HepG2 (cell line): ENCODE measurements around the gene CAPZB. TPM values are rescaled to one million over a fixed set of nuclear protein-coding genes. Genes with fewer than 3 reads are reported as not detected.

Experiments used
- FOXO4 ChIP-seq: sonication (generic); formaldehyde crosslinking; conservative IDR thresholded peaks from 2 replicates; pipeline ENCODE4 v1.8.1; 2023; ENCODE audit warnings: missing genetic modification reagents
- HNF4G ChIP-seq, 2 experiments: sonication (generic) in 1 of 2; formaldehyde crosslinking in 1 of 2; IDR thresholded peaks; 2 replicates each; pipeline versions ENCODE4 v1.4.0 to v1.6.1; 2011 to 2020; ENCODE audit warnings: borderline replicate concordance in 2 of 2, low read depth in 2 of 2, mild to moderate bottlenecking in 2 of 2, low read length in 1 of 2, missing genetic modification reagents in 1 of 2, moderate library complexity in 1 of 2
- MED1 ChIP-seq: sonication (generic); formaldehyde crosslinking; IDR thresholded peaks from 2 replicates; pipeline ENCODE4 v1.4.0; 2020; ENCODE audit warnings: missing genetic modification reagents
- PBX2 ChIP-seq: IDR thresholded peaks from 2 replicates; pipeline ENCODE4 v1.6.1; 2016; ENCODE audit warnings: control low read depth
- ZBTB20 ChIP-seq: sonication (generic); formaldehyde crosslinking; IDR thresholded peaks from 2 replicates; pipeline ENCODE4 v1.8.1; 2023; ENCODE audit warnings: missing genetic modification reagents, low read depth, mild to moderate bottlenecking, borderline replicate concordance
- ZNF292 ChIP-seq: sonication (generic); formaldehyde crosslinking; IDR thresholded peaks from 2 replicates; pipeline ENCODE4 v1.8.1; 2022; ENCODE audit warnings: mild to moderate bottlenecking, low read depth, missing genetic modification reagents, borderline replicate concordance
- ZNF3 ChIP-seq: IDR thresholded peaks from 2 replicates; pipeline ENCODE4 v1.7.0; 2017; ENCODE audit warnings: inconsistent platforms
- ZNF383 ChIP-seq: sonication (generic); formaldehyde crosslinking; IDR thresholded peaks from 2 replicates; pipeline ENCODE4 v1.4.0; 2020; ENCODE audit warnings: missing genetic modification reagents, mild to moderate bottlenecking, borderline replicate concordance
- ZNF574 ChIP-seq: sonication (generic); formaldehyde crosslinking; IDR thresholded peaks from 2 replicates; pipeline ENCODE4 v1.4.0; 2020; ENCODE audit warnings: missing genetic modification reagents
- ZNF644 ChIP-seq: IDR thresholded peaks from 2 replicates; pipeline ENCODE4 v1.6.1; 2016; ENCODE audit warnings: low read depth
- ZSCAN5A ChIP-seq: sonication (generic); formaldehyde crosslinking; IDR thresholded peaks from 2 replicates; pipeline ENCODE4 v1.8.0; 2022; ENCODE audit warnings: mild to moderate bottlenecking, missing genetic modification reagents, borderline replicate concordance
- polyA plus RNA-seq, 8 experiments: library from polyadenylated mRNA; depleted of rRNA in 3 of 8; stranded (reverse) in 7 of 8; unstranded in 1 of 8; fragments of >200 nt; fragmentation: Illumina TruSeq in 4 of 8; extraction: Trizol in 4 of 8; gene quantifications; 2 replicates each; pipeline versions ENCODE4 v1.2.1 to v1.2.3, GENCODE V29; 2011 to 2016; ENCODE audit warnings: low read depth in 4 of 8, missing spikeins in 1 of 8, mixed read lengths in 1 of 8; ENCODE audit not compliant: insufficient read depth in 1 of 8
- total RNA-seq, 5 experiments: library from RNA; depleted of rRNA; stranded (reverse); fragments of >200 nt; fragmentation: Illumina TruSeq; extraction: Trizol; gene quantifications; 2 replicates each; pipeline ENCODE4 v1.2.3, GENCODE V29; 2016; ENCODE audit warnings: low read depth in 1 of 5
- TF ChIP-seq, protein P1 (sequence below): sonication (generic); formaldehyde crosslinking; IDR thresholded peaks from 2 replicates; pipeline ENCODE4 v1.9.0; 2021; ENCODE audit warnings: mild to moderate bottlenecking, missing genetic modification reagents
- TF ChIP-seq, protein P2 (sequence below): sonication (generic); formaldehyde crosslinking; IDR thresholded peaks from 2 replicates; pipeline ENCODE4 v1.8.1; 2023; ENCODE audit warnings: mild to moderate bottlenecking, missing genetic modification reagents

Gene CAPZB
- total and polyA plus RNA-seq, 2 of the 13 experiments (the other 11 are each of a cell fraction or from before 2014, with no cell fraction given): 58.9 to 76.9 TPM

DNA sequence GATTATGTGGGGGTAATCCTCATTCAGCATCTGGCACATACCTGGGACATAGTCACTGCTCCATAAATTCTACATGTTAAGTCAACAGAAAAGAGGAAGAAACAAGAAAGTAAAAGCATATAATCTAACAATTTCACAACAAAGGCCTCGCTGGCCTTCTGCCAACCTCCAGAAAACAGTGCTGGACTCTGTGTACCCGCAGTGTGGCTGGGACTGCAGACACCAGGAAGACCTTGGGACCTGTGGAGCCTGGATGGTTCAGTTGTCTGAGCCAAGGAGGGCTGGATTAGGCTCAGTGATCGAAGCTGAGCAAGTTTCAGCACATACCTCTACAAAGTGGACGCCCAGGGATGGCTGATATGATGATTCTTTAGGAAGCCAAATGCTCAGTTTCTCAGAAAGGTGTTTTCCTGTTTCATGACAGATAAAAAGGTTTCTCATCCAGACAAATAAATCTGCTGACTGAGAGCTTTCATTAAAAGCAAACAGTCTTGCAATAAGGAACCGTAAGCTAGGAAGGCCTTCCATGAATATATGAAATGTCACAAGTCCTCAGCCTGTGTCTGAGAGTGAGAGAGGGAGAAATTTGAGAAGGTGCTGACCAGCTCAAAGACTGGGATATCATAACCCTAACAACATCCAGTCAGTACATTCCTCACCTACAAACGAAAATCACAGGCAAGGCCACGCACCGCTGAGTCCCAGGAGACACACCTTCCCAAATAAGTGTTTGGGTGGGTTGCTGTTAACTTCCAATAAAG lies 48.4 kb downstream of the CAPZB start (continued):
- TF ChIP-seq HNF4G (IDR thresholded peaks at IDR 0.05; ENCODE audit: borderline replicate concordance, low read depth, low read length): peak; percentile 78
- no peak; the same call in 1 of the 2 replicates for TF ChIP-seq HNF4G (CRISPR knock-in tag; IDR thresholded peaks at IDR 0.05; ENCODE audit: borderline replicate concordance, low read depth)
- peak; percentile 70; the same call in 1 of the 2 replicates for TF ChIP-seq ZNF644 (CRISPR knock-in tag)
- no peak for TF ChIP-seq ZNF3 (CRISPR knock-in tag)
- no peak for TF ChIP-seq PBX2 (CRISPR knock-in tag)
- TF ChIP-seq, protein P1, sequence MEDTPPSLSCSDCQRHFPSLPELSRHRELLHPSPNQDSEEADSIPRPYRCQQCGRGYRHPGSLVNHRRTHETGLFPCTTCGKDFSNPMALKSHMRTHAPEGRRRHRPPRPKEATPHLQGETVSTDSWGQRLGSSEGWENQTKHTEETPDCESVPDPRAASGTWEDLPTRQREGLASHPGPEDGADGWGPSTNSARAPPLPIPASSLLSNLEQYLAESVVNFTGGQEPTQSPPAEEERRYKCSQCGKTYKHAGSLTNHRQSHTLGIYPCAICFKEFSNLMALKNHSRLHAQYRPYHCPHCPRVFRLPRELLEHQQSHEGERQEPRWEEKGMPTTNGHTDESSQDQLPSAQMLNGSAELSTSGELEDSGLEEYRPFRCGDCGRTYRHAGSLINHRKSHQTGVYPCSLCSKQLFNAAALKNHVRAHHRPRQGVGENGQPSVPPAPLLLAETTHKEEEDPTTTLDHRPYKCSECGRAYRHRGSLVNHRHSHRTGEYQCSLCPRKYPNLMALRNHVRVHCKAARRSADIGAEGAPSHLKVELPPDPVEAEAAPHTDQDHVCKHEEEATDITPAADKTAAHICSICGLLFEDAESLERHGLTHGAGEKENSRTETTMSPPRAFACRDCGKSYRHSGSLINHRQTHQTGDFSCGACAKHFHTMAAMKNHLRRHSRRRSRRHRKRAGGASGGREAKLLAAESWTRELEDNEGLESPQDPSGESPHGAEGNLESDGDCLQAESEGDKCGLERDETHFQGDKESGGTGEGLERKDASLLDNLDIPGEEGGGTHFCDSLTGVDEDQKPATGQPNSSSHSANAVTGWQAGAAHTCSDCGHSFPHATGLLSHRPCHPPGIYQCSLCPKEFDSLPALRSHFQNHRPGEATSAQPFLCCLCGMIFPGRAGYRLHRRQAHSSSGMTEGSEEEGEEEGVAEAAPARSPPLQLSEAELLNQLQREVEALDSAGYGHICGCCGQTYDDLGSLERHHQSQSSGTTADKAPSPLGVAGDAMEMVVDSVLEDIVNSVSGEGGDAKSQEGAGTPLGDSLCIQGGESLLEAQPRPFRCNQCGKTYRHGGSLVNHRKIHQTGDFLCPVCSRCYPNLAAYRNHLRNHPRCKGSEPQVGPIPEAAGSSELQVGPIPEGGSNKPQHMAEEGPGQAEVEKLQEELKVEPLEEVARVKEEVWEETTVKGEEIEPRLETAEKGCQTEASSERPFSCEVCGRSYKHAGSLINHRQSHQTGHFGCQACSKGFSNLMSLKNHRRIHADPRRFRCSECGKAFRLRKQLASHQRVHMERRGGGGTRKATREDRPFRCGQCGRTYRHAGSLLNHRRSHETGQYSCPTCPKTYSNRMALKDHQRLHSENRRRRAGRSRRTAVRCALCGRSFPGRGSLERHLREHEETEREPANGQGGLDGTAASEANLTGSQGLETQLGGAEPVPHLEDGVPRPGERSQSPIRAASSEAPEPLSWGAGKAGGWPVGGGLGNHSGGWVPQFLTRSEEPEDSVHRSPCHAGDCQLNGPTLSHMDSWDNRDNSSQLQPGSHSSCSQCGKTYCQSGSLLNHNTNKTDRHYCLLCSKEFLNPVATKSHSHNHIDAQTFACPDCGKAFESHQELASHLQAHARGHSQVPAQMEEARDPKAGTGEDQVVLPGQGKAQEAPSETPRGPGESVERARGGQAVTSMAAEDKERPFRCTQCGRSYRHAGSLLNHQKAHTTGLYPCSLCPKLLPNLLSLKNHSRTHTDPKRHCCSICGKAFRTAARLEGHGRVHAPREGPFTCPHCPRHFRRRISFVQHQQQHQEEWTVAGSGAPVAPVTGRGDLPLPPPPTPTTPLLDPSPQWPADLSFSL (CRISPR knock-in tag): no peak
- peak; percentile 73; the same call in 1 of the 2 replicates for TF ChIP-seq ZNF292 (CRISPR knock-in tag)
- TF ChIP-seq ZBTB20 (CRISPR knock-in tag): peak; percentile 74; the same call in 1 of the 2 replicates
- TF ChIP-seq ZNF574 (CRISPR knock-in tag): peak; percentile 57; the same call in 1 of the 2 replicates
- TF ChIP-seq MED1 (CRISPR knock-in tag): peak; percentile 89
- no peak for TF ChIP-seq ZSCAN5A
- TF ChIP-seq FOXO4 (CRISPR knock-in tag): no peak
- TF ChIP-seq, protein P2, sequence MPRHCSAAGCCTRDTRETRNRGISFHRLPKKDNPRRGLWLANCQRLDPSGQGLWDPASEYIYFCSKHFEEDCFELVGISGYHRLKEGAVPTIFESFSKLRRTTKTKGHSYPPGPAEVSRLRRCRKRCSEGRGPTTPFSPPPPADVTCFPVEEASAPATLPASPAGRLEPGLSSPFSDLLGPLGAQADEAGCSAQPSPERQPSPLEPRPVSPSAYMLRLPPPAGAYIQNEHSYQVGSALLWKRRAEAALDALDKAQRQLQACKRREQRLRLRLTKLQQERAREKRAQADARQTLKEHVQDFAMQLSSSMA (CRISPR knock-in tag): no peak
- TF ChIP-seq ZNF383 (CRISPR knock-in tag): no peak
